Endothelial cell of umbilical vein (primary cell): ENCODE data around the gene FAHD1.

Experiments
- POLR2A ChIP-seq: IDR thresholded peaks from 2 replicates; pipeline ENCODE4 v1.6.1; 2012; ENCODE audit warnings: low read depth, mild to moderate bottlenecking, control low read depth, low read length
- TF ChIP-seq, protein P1 (sequence below), 2 donors: IDR thresholded peaks; 1 replicate in 1 of 2; 2 replicates in 1 of 2; pipeline ENCODE4 v1.5.1; 2011; ENCODE audit warnings: low read length in 2 of 2, mild to moderate bottlenecking in 2 of 2, moderate library complexity in 2 of 2, control low read depth in 1 of 2, inconsistent platforms in 1 of 2, low read depth in 1 of 2; ENCODE audit not compliant: insufficient read depth in 1 of 2; ENCODE audit errors: extremely low read depth in 1 of 2

DNA sequence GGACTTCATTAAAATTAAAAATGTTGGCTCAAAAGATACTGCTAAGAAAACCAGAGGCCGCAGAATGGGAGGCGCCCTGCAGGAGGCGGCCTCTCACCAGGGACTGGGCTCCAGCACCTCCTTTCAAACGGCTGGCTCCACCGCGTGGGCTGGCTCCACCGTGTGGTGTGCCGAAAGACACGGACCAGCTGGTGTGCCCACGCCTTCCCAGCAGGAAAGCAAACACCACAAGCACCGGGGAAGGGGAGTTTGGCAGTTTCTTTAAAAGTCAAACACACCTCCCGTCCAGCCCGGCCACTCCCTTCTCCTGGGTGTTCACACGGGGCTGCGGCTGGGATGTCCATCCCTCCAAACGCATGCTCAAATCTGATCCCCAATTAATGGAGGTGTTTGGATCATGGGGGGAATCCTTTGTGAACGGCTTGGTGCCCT lies 14.3 kb upstream of the FAHD1 start:
- TF ChIP-seq, protein P1, sequence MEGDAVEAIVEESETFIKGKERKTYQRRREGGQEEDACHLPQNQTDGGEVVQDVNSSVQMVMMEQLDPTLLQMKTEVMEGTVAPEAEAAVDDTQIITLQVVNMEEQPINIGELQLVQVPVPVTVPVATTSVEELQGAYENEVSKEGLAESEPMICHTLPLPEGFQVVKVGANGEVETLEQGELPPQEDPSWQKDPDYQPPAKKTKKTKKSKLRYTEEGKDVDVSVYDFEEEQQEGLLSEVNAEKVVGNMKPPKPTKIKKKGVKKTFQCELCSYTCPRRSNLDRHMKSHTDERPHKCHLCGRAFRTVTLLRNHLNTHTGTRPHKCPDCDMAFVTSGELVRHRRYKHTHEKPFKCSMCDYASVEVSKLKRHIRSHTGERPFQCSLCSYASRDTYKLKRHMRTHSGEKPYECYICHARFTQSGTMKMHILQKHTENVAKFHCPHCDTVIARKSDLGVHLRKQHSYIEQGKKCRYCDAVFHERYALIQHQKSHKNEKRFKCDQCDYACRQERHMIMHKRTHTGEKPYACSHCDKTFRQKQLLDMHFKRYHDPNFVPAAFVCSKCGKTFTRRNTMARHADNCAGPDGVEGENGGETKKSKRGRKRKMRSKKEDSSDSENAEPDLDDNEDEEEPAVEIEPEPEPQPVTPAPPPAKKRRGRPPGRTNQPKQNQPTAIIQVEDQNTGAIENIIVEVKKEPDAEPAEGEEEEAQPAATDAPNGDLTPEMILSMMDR (IDR thresholded peaks at IDR 0.05; ENCODE audit: extremely low read depth in 1 of 2, insufficient read depth in 1 of 2, low read depth in 1 of 2, low read length in 2 of 2) = peak; percentile 51 to 53
- TF ChIP-seq POLR2A = no peak
